Smooth muscle cell (in vitro differentiated cells): ENCODE measurements around the gene SERPINA5. TPM values are rescaled to one million over a fixed set of nuclear protein-coding genes. Genes with fewer than 3 reads are reported as not detected.

Experiments used
- DNase-seq: peaks from one replicate; lab custom pipeline; 2025; ENCODE audit not compliant: unreplicated experiment; lab: John Stamatoyannopoulos, UW
- H2AFZ ChIP-seq: fragments of 200-600 bp; sonication (generic); 2 replicates; pipeline ENCODE4 v1.6.0; 2016; ENCODE audit warnings: antibody characterized with exemption, low read depth, mild to moderate bottlenecking
- H3F3A ChIP-seq: fragments of 200-600 bp; sonication (generic); 2 replicates; pipeline ENCODE4 v1.6.0; 2017; ENCODE audit warnings: antibody characterized with exemption, low read depth
- H3K27ac ChIP-seq: fragments of 200-600 bp; sonication (generic); 2 replicates; pipeline ENCODE4 v1.5.1; 2016; ENCODE audit warnings: low read depth, mild to moderate bottlenecking
- H3K27me3 ChIP-seq: fragments of 200-600 bp; sonication (generic); 2 replicates; pipeline ENCODE4 v1.6.1; 2016; ENCODE audit warnings: low read depth, mild to moderate bottlenecking
- H3K36me3 ChIP-seq: fragments of 200-600 bp; sonication (generic); 2 replicates; pipeline ENCODE4 v1.5.1; 2016; ENCODE audit warnings: low read depth
- H3K4me1 ChIP-seq: fragments of 200-600 bp; sonication (generic); 2 replicates; pipeline ENCODE4 v1.5.1; 2016; ENCODE audit warnings: low read depth
- H3K4me2 ChIP-seq: fragments of 200-600 bp; sonication (generic); 2 replicates; pipeline ENCODE4 v1.6.0; 2016; ENCODE audit warnings: mild to moderate bottlenecking
- H3K4me3 ChIP-seq: fragments of 200-600 bp; sonication (generic); 2 replicates; pipeline ENCODE4 v1.5.1; 2016; ENCODE audit warnings: mild to moderate bottlenecking
- H3K79me2 ChIP-seq: fragments of 200-600 bp; sonication (generic); 2 replicates; pipeline ENCODE4 v1.6.0; 2016; ENCODE audit warnings: low read depth, mild to moderate bottlenecking
- H3K9ac ChIP-seq: fragments of 200-600 bp; sonication (generic); 2 replicates; pipeline ENCODE4 v1.6.0; 2016; ENCODE audit warnings: low read depth
- H3K9me3 ChIP-seq: fragments of 200-600 bp; sonication (generic); replicated peaks from 2 replicates; pipeline ENCODE4 v1.5.1; 2016; ENCODE audit warnings: low read depth
- H4K20me1 ChIP-seq: fragments of 200-600 bp; sonication (generic); 2 replicates; pipeline ENCODE4 v1.6.0; 2016; ENCODE audit warnings: low read depth
- WGBS: methylation state at CpG from one replicate; pipeline ENCODE4 v1.1.7; 2016; ENCODE audit warnings: low lambda C conversion rate; 5-methylcytosine and 5-hydroxymethylcytosine counted together
- polyA plus RNA-seq: library from polyadenylated mRNA; unstranded; fragments of >200 nt; fragmentation: Nextera tagmentation; extraction: Ambion mirVana; gene quantifications from 2 replicates; pipeline ENCODE4 v1.2.1, GENCODE V29; 2016
- total RNA-seq: library from RNA; depleted of rRNA; stranded (reverse); fragments of >200 nt; gene quantifications from 2 replicates; pipeline ENCODE4 v1.2.3, GENCODE V29; 2014
- TF ChIP-seq, protein P1 (sequence below): fragments of 200-600 bp; sonication (generic); IDR thresholded peaks from 2 replicates; pipeline ENCODE4 v1.5.1; 2017; ENCODE audit warnings: borderline replicate concordance, mild to moderate bottlenecking, antibody characterized with exemption; ENCODE audit not compliant: insufficient read depth, poor library complexity, severe bottlenecking

SERPINA5 gene
- total and polyA plus RNA-seq, 2 experiments from 2014 or later, result 0.27 to 0.43 TPM

DNA sequence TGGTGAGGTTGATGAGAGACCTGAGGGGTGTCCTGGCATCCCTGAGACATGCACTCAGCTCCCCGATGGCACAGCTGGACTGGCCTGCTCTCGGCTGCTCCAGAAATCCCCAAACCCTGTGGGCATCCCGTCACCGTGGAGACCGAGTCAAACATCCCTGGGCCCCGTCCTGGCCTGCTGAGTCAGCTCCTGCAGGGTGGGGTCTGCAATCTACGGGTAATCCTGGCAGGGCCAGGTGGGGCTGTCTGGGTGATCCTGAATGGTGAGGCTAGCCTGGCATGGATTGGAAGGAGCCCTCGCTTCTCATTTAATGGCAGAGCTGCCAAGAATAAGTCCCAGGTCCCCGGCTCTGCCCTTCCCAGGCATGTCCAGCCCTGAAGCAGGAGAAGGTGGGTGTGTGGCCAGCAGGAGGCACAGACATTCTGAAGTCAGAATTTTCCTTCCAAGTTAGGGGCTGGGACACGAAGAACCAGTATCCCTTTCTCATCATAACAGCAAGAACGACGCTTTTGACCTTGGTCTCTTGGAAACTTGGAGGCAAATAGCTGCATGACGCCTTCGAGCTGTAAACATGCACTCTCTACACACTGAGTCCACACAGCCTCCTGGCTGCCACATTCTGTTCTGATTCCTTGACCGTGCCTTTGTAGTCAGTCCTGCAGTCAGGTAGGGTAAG is 37.6 kb upstream of the SERPINA5 start:
- H3K4me1 ChIP-seq, result peaks cover 4% of the 10 kb centered on the region
- H3K36me3 ChIP-seq, result no peaks in the 10 kb centered on the region
- 84% methylated on average over 15 of the region's 15 CpGs for WGBS
- no peaks in the 10 kb centered on the region for H4K20me1 ChIP-seq
- TF ChIP-seq, protein P1, sequence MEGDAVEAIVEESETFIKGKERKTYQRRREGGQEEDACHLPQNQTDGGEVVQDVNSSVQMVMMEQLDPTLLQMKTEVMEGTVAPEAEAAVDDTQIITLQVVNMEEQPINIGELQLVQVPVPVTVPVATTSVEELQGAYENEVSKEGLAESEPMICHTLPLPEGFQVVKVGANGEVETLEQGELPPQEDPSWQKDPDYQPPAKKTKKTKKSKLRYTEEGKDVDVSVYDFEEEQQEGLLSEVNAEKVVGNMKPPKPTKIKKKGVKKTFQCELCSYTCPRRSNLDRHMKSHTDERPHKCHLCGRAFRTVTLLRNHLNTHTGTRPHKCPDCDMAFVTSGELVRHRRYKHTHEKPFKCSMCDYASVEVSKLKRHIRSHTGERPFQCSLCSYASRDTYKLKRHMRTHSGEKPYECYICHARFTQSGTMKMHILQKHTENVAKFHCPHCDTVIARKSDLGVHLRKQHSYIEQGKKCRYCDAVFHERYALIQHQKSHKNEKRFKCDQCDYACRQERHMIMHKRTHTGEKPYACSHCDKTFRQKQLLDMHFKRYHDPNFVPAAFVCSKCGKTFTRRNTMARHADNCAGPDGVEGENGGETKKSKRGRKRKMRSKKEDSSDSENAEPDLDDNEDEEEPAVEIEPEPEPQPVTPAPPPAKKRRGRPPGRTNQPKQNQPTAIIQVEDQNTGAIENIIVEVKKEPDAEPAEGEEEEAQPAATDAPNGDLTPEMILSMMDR, result no peak
- no peaks in the 10 kb centered on the region for H3F3A ChIP-seq
- H3K27me3 ChIP-seq, result no peaks in the 10 kb centered on the region
- H3K79me2 ChIP-seq, result no peaks in the 10 kb centered on the region
- H3K27ac ChIP-seq, result no peak overlapping the region
- DNase-seq, result no peak
- H3K9ac ChIP-seq, result no peak overlapping the region
- H3K9me3 ChIP-seq, result no peaks in the 10 kb centered on the region
- H2AFZ ChIP-seq, result no peak overlapping the region
- no peak overlapping the region for H3K4me3 ChIP-seq
- H3K4me2 ChIP-seq, result no peak overlapping the region

DNA sequence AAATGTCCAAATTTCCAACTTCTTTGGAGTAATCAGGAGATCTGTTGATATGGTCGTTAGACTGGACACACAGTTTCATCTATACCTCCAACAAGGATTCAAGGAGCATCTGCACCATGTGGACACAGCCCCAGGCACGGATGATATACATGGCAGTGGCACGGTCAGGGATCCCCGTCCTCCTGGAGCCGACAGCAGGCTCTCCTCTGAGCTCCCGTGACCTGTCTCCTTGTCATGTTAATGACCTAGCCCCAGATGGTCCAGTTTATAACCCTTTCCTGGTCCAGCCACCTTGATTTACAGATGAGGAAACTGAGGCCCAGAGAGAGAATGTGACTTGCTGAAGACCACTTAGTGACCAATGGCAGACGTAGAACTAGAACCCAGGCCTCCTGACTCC is 36.5 kb upstream of the SERPINA5 start:
- Histone ChIP-seq H3K27me3 (no peaks in the 10 kb centered on the region), H3K36me3 (no peaks in the 10 kb centered on the region), H3K4me3 (no peak overlapping the region), H3K9ac (no peak overlapping the region), H3K4me1 (peaks cover 4% of the 10 kb centered on the region), H2AFZ (no peak overlapping the region), H4K20me1 (no peaks in the 10 kb centered on the region), H3K79me2 (no peaks in the 10 kb centered on the region), H3F3A (no peaks in the 10 kb centered on the region), H3K27ac (no peak overlapping the region), H3K4me2 (no peak overlapping the region), H3K9me3 (no peaks in the 10 kb centered on the region)
- TF ChIP-seq, protein P1, result no peak
- 77% methylated on average over 7 of the region's 7 CpGs for WGBS
- no peak for DNase-seq

DNA sequence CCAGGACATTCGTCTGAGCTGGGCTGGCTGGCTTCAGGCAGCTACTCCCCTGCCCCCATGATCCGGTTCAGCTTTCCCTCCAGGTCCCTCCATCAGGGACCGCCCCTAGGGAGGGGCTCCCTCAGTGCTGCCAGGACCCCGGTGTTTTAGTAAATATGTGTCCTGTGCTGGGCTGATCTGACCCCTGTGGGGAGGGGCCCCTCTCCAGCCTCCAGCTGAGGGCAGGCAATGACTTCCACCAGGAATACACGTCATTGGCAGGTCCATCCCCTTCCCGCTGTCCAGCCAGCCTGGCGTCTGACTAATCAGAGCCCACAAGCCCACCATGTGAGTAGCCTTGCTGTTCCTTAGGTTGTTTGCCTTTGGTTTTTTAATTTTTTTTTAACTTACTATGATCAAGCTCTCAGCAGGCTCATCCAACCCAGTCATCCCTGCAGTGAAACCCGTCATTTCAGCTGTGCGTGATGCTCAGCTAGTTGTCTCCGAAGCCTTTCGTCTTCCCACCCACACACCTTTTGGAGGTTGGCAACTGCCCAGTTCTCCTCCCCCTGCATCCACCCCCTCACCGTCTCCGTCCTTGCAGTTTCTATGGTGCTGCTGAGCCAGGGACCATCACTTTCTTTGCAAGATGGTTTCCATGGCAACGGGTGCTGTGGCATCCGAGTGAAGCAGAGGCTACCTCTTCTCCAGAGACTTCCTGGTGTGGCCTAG is 35.9 kb upstream of the SERPINA5 start:
- Histone ChIP-seq H3K79me2 (no peaks in the 10 kb centered on the region), H3F3A (no peaks in the 10 kb centered on the region), H3K9me3 (no peaks in the 10 kb centered on the region), H3K27ac (no peak overlapping the region), H3K4me1 (peaks cover 4% of the 10 kb centered on the region), H3K27me3 (no peaks in the 10 kb centered on the region), H3K4me3 (no peak overlapping the region), H3K9ac (no peak overlapping the region), H4K20me1 (no peaks in the 10 kb centered on the region), H3K36me3 (no peaks in the 10 kb centered on the region), H3K4me2 (no peak overlapping the region), H2AFZ (no peak overlapping the region)
- 79% methylated on average over 15 of the region's 15 CpGs for WGBS
- DNase-seq, result no peak
- TF ChIP-seq, protein P1, result no peak

DNA sequence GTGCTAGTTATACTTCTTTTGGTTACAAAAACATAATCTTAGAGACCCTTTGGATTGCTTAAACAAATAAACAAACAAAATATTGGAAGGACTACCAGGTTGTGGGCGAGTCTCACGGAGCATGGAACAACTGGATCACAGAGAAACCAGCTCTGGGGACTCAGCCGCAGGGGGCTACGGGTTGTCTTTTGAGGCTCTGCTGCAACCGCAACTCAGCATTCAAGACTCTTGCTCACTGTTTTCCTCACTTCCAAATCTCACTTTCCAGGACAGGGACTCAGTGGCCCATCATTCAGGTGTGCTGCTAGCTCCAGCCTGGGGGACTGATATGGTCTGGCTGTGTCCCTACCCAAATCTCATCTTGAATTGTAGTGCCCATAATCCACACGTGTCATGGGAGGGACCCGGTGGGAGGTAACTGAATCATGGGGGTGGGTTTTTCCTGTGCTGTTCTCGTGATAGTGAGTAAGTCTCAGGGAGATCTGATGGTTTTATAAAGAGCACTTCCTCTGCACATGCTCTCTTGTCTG is 34.0 kb upstream of the SERPINA5 start:
- H3K4me1 ChIP-seq, result peaks cover 4% of the 10 kb centered on the region
- no peak overlapping the region for H3K27ac ChIP-seq
- H3K36me3 ChIP-seq, result no peaks in the 10 kb centered on the region
- no peak overlapping the region for H3K4me2 ChIP-seq
- no peaks in the 10 kb centered on the region for H3K27me3 ChIP-seq
- H3K9ac ChIP-seq, result no peak overlapping the region
- no peak for DNase-seq
- no peak overlapping the region for H3K4me3 ChIP-seq
- 94% methylated on average over 8 of the region's 8 CpGs for WGBS
- no peaks in the 10 kb centered on the region for H3K9me3 ChIP-seq
- TF ChIP-seq, protein P1, result no peak
- H3K79me2 ChIP-seq, result no peaks in the 10 kb centered on the region
- H3F3A ChIP-seq, result no peaks in the 10 kb centered on the region
- H2AFZ ChIP-seq, result no peak overlapping the region
- no peaks in the 10 kb centered on the region for H4K20me1 ChIP-seq
